Measurements from ENCODE around the gene CTDSP1.
A peak's percentile ranks its signal among the peaks of the same experiment; 100 is the strongest.

CTDSP1 gene

GRCh38 chr2:218404351-218405085, 4.8 kb downstream of the CTDSP1 start:
- TF ChIP-seq CTCF (IDR thresholded peaks at IDR 0.05): no peak

GRCh38 chr2:218405086-218405745, 5.5 kb downstream of the CTDSP1 start:
- TF ChIP-seq CTCF (IDR thresholded peaks at IDR 0.05): no peak

GRCh38 chr2:218405746-218406208, 6.1 kb downstream of the CTDSP1 start:
- no peak for TF ChIP-seq CTCF (IDR thresholded peaks at IDR 0.05)

GRCh38 chr2:218406209-218406948, 6.7 kb downstream of the CTDSP1 start:
- TF ChIP-seq CTCF (IDR thresholded peaks at IDR 0.05): peak; percentile 75

- no peak for TF ChIP-seq CTCF (IDR thresholded peaks at IDR 0.05)
Observed at GRCh38 chr2:218406949-218407618, 7.4 kb downstream of the CTDSP1 start.

- no peak for TF ChIP-seq CTCF (IDR thresholded peaks at IDR 0.05)
Observed at GRCh38 chr2:218407717-218408116, 8.0 kb downstream of the CTDSP1 start.

- TF ChIP-seq CTCF (IDR thresholded peaks at IDR 0.05): no peak
Observed at GRCh38 chr2:218418321-218418716, 18.7 kb downstream of the CTDSP1 start.
